ENCODE results near the gene TSHZ1.

The TSHZ1 gene

DNA sequence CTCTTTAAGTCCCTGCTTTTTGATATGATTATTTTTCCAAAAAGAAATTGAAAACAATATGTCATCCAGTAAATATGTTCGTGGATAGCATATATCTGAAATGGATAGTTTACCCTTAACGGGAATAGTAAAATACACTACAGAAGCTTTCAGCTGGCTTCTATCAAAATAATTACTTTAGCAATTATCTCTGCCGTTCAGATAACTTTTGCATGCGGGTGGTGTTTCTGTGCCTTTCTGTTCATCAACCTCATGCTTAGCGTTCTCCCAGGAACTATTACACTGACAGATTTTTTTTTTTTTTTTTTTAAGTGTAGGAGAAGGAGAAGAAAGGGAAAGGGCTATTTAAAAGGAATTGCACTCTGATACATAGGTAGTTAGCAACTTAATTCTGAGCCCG is 53.6 kb downstream of the TSHZ1 start:
- in situ Hi-C loops (cut with HindIII; ENCODE audit: low pct_ligation_motif_present, low sequenced_read_pairs) = no loop called here
- no peak overlapping the region for H3K27ac ChIP-seq
- TF ChIP-seq, protein P1, sequence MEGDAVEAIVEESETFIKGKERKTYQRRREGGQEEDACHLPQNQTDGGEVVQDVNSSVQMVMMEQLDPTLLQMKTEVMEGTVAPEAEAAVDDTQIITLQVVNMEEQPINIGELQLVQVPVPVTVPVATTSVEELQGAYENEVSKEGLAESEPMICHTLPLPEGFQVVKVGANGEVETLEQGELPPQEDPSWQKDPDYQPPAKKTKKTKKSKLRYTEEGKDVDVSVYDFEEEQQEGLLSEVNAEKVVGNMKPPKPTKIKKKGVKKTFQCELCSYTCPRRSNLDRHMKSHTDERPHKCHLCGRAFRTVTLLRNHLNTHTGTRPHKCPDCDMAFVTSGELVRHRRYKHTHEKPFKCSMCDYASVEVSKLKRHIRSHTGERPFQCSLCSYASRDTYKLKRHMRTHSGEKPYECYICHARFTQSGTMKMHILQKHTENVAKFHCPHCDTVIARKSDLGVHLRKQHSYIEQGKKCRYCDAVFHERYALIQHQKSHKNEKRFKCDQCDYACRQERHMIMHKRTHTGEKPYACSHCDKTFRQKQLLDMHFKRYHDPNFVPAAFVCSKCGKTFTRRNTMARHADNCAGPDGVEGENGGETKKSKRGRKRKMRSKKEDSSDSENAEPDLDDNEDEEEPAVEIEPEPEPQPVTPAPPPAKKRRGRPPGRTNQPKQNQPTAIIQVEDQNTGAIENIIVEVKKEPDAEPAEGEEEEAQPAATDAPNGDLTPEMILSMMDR (IDR thresholded peaks at IDR 0.05; ENCODE audit: low read depth, low read length, missing control alignments) = no peak

DNA sequence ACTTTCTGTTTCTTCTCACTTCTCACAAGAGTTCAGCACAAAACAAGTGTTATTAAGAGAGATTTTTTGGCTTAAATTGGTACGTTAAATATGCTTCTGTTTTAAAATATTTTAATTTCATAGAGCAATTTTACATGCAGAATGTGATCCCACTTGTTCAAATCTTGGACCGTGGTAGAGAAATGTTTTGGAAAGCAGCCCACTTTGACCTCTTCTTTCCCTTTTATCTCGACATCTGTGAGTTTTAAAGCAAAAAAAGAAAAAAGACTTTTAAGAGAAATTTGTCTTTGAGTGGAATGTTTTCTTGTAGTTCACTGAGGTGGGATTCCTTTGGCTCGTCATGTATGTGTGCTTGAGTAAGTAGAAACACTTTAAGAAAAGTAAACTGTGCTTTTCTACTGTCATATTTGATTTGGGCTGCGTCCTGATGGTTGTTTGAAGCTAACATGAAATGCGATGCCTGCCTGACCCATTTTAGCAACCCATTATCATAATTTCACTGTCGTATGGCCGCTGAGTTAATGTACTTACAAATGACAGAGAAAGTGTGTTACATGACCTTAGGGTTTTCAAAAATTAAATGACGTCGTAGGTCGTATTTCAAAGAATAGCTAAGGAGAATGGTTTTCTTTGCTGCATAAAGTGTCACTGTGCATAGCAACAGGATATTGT is 54.5 kb downstream of the TSHZ1 start:
- no peak overlapping the region for H3K4me3 ChIP-seq (ENCODE audit: low read depth, low read length)
- in situ Hi-C loops (cut with HindIII; ENCODE audit: low pct_ligation_motif_present, low sequenced_read_pairs) = no loop called here

More for the DNA sequence above, 53.6 kb downstream of the TSHZ1 start:
- no peaks in the 10 kb centered on the region for H3K27me3 ChIP-seq (replicated peaks)
- DNase-seq = no peak
- no peak overlapping the region for H3K4me3 ChIP-seq (ENCODE audit: low read depth, low read length)
- H3K36me3 ChIP-seq (replicated peaks) = no peaks in the 10 kb centered on the region

DNA sequence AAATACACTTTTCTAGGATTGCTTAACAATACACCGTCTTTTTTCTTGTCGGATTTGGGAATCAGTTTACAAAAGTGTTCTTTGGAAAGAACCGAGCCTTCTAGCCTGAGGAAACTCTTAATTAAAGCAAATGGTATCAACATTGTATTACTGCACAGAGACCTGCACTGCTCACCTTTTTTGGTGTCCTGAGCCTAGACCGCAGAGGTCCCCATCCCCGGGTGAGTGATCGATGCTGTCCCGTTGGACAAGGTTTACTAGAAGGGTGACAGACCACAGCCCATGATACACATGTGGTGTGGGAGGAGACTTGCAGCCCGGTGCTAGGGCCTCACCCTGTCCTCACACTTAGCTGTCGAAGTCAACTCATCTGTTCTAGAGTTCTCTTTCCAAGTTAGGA is 55.3 kb downstream of the TSHZ1 start:
- no peak overlapping the region for H3K27ac ChIP-seq
- DNase-seq = no peak
- H3K36me3 ChIP-seq (replicated peaks) = no peaks in the 10 kb centered on the region
- in situ Hi-C loops (cut with HindIII; ENCODE audit: low pct_ligation_motif_present, low sequenced_read_pairs) = no loop called here
- no peaks in the 10 kb centered on the region for H3K27me3 ChIP-seq (replicated peaks)
- no peak overlapping the region for H3K4me3 ChIP-seq (ENCODE audit: low read depth, low read length)
- TF ChIP-seq, protein P1 (IDR thresholded peaks at IDR 0.05; ENCODE audit: low read depth, low read length, missing control alignments) = no peak

More for the DNA sequence above, 54.5 kb downstream of the TSHZ1 start:
- TF ChIP-seq, protein P1 (IDR thresholded peaks at IDR 0.05; ENCODE audit: low read depth, low read length, missing control alignments) = no peak
- Histone ChIP-seq H3K27ac (no peak overlapping the region), H3K36me3 (replicated peaks) (no peaks in the 10 kb centered on the region), H3K27me3 (replicated peaks) (no peaks in the 10 kb centered on the region)
- no peak for DNase-seq

DNA sequence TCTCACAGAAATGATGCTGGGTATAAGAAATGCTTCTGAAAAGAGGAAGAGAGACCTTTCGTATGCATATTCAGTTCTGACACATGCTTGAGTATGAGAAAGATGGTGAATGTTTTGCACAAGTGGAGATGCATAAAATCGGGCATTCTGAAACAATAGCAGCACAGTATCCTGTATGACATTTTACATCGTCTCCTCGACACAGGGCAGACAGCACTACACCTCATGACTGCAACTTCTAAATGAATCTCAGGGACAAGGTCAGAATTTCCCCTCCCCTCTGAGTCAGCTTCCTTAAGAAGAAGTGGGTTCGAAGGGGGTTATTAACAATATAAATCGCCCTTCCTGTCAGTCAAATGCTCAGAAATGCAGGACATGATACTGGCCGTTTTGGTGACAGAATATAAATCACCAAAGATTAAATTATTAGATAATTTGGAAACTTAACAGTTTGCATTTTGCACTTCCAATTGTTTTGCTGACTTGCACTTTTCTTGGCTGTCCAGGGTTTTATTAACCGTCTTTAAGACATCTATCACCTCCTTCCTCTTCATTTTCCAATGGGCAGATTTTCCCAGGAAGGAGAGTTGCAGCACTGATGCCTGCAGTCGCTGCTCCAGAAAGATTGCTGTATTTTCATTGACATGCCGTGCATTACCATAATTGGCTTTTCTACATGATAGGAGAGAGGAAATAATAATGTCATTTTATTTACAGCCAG is 57.2 kb downstream of the TSHZ1 start:
- in situ Hi-C loops (cut with HindIII; ENCODE audit: low pct_ligation_motif_present, low sequenced_read_pairs) = no loop called here
- H3K4me3 ChIP-seq (ENCODE audit: low read depth, low read length) = no peak overlapping the region
- no peaks in the 10 kb centered on the region for H3K36me3 ChIP-seq (replicated peaks)
- no peak overlapping the region for H3K27ac ChIP-seq
- no peaks in the 10 kb centered on the region for H3K27me3 ChIP-seq (replicated peaks)
- DNase-seq = no peak
- TF ChIP-seq, protein P1 (IDR thresholded peaks at IDR 0.05; ENCODE audit: low read depth, low read length, missing control alignments) = no peak

DNA sequence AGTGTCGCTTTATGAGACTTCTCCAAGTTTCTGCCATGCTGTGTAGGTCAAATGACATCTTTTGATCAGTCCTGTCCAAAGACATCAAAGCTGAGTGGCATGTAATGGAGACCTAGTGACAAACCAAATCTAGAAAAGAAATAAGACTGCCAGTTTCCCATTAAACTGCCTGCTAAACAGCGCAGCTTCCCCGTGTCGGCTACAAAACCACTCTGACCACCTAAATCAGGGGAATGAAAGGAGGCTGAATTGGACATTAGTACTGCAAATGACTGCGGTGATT is 57.7 kb downstream of the TSHZ1 start:
- no peak overlapping the region for H3K27ac ChIP-seq
- H3K4me3 ChIP-seq (ENCODE audit: low read depth, low read length) = no peak overlapping the region
- H3K36me3 ChIP-seq (replicated peaks) = no peaks in the 10 kb centered on the region
- no peak for DNase-seq
- in situ Hi-C loops (cut with HindIII; ENCODE audit: low pct_ligation_motif_present, low sequenced_read_pairs) = no loop called here
- TF ChIP-seq, protein P1 (IDR thresholded peaks at IDR 0.05; ENCODE audit: low read depth, low read length, missing control alignments) = no peak
- H3K27me3 ChIP-seq (replicated peaks) = no peaks in the 10 kb centered on the region
